Measurements from ENCODE around the gene AVPR1B.

DNA sequence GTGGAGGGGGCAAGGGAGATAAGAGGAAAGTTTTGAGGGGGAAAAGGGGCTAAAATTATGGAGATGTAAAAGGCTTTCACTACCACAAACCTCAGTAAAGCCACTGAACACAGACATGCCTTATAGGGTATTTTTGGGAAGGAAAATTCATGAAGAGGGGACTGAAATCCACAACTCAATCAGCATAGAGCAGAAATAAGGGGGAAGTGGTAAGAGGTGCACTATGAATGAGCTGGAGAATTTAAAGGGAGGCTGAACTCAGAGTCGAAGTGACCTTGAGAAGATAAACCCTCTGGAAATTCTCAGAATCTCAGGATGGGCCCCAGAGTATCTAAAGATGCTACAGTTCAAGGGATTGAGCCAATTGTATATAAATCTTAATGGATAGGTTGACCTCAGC is 48.9 kb downstream of the AVPR1B start:
- TF ChIP-seq EZH2 (IDR thresholded peaks at IDR 0.05; ENCODE audit: low read length, unreplicated experiment) (no peak), EZH2phosphoT487 (IDR thresholded peaks at IDR 0.05; ENCODE audit: borderline replicate concordance, low read length) (no peak)
- TF ChIP-seq, protein P1, sequence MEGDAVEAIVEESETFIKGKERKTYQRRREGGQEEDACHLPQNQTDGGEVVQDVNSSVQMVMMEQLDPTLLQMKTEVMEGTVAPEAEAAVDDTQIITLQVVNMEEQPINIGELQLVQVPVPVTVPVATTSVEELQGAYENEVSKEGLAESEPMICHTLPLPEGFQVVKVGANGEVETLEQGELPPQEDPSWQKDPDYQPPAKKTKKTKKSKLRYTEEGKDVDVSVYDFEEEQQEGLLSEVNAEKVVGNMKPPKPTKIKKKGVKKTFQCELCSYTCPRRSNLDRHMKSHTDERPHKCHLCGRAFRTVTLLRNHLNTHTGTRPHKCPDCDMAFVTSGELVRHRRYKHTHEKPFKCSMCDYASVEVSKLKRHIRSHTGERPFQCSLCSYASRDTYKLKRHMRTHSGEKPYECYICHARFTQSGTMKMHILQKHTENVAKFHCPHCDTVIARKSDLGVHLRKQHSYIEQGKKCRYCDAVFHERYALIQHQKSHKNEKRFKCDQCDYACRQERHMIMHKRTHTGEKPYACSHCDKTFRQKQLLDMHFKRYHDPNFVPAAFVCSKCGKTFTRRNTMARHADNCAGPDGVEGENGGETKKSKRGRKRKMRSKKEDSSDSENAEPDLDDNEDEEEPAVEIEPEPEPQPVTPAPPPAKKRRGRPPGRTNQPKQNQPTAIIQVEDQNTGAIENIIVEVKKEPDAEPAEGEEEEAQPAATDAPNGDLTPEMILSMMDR (conservative IDR thresholded peaks at IDR 0.05; ENCODE audit: low read depth, low read length) = no peak

All from PC-3 (cell line).